ENCODE data around the gene GRM8. TPM values are rescaled to one million over a fixed set of nuclear protein-coding genes. Genes with fewer than 3 reads are reported as not detected.

GRM8 gene
- total and polyA plus RNA-seq, 4 donors: 0.28 to 4.9 (median 2.8) TPM

DNA sequence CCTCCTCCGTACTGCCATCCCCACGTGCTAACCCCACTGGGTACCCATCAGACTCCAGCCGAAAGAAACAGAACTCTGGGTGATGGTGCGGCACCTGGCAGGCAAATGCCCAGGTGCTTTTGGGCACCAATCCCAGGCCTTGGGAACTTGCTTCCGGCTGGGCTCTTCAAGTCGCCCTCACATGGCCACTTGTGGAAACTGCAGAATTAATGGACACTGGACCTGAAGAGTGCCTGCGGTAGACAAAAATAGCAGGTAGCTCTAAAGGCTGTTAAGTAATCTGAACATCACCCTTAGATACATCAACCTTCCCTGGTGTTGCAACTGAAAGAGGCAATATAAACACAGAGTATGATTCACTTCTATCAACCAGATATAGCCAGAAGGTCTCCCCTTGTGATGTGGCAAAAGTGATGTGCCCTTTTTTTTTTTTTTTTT is 644.4 kb downstream of the GRM8 start:
- H3K36me3 ChIP-seq (ENCODE audit: control insufficient read depth in 4 of 4, insufficient read depth in 3 of 4, low read depth in 1 of 4, low read length in 3 of 4): no peaks in the 10 kb centered on the region
- H3K4me3 ChIP-seq (ENCODE audit: low read depth in 1 of 3, low read length in 3 of 3): no peak overlapping the region
- DNase-seq (ENCODE audit: low spot score): no peak
- no peaks in the 10 kb centered on the region for H3K9me3 ChIP-seq (ENCODE audit: control insufficient read depth in 4 of 4, low read length in 3 of 4)
- no peaks in the 10 kb centered on the region for H3K27me3 ChIP-seq (ENCODE audit: control insufficient read depth in 4 of 4, insufficient read depth in 4 of 4, low read length in 3 of 4)
- H3K27ac ChIP-seq (ENCODE audit: low read depth in 1 of 2, low read length in 2 of 2): no peak overlapping the region
- 63% methylated on average over 7 of the region's 7 CpGs for WGBS
- H3K4me1 ChIP-seq (ENCODE audit: control insufficient read depth in 4 of 4, insufficient read depth in 4 of 4, low read length in 3 of 4): no peaks in the 10 kb centered on the region
- H3K9ac ChIP-seq (ENCODE audit: low read depth in 1 of 2, low read length in 2 of 2): no peak overlapping the region
- TF ChIP-seq RAD21 (IDR thresholded peaks at IDR 0.05) (peak; percentile 20 to 63), TAF1 (conservative IDR thresholded peaks at IDR 0.05) (no peak)

DNA sequence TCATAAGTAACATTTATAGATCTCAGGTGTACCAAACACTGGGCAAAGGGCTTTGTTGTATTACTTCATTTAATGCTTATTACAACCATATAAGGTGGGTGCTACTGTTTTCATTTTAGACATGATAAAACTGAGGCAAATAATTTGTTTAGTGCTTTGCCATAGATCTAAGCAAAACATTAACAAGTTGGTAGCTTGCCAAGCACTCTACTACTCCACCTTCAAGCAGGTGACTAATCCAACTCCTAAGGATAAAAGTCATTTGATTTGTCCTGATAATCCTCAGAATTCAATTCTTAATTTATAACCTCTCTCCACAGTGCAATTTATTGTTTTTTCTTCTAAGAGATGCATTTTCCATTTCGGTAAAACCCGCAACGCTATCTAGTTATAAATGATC is 646.4 kb downstream of the GRM8 start:
- DNase-seq (ENCODE audit: low spot score): no peak
- H3K4me3 ChIP-seq (ENCODE audit: low read depth in 1 of 3, low read length in 3 of 3): no peak overlapping the region
- no peaks in the 10 kb centered on the region for H3K36me3 ChIP-seq (ENCODE audit: control insufficient read depth in 4 of 4, insufficient read depth in 3 of 4, low read depth in 1 of 4, low read length in 3 of 4)
- TF ChIP-seq EGR1 (IDR thresholded peaks at IDR 0.05; ENCODE audit: low read depth in 2 of 2): no peak
- TF ChIP-seq JUND (IDR thresholded peaks at IDR 0.05): no peak
- TF ChIP-seq SP1 (IDR thresholded peaks at IDR 0.05): no peak
- TF ChIP-seq, protein P1, sequence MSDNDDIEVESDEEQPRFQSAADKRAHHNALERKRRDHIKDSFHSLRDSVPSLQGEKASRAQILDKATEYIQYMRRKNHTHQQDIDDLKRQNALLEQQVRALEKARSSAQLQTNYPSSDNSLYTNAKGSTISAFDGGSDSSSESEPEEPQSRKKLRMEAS (IDR thresholded peaks at IDR 0.05): no peak
- no peak for TF ChIP-seq REST (IDR thresholded peaks at IDR 0.05)
- no peak for TF ChIP-seq YY1 (IDR thresholded peaks at IDR 0.05)
- TF ChIP-seq NR2F2 (IDR thresholded peaks at IDR 0.05): no peak
- TF ChIP-seq, protein P2, sequence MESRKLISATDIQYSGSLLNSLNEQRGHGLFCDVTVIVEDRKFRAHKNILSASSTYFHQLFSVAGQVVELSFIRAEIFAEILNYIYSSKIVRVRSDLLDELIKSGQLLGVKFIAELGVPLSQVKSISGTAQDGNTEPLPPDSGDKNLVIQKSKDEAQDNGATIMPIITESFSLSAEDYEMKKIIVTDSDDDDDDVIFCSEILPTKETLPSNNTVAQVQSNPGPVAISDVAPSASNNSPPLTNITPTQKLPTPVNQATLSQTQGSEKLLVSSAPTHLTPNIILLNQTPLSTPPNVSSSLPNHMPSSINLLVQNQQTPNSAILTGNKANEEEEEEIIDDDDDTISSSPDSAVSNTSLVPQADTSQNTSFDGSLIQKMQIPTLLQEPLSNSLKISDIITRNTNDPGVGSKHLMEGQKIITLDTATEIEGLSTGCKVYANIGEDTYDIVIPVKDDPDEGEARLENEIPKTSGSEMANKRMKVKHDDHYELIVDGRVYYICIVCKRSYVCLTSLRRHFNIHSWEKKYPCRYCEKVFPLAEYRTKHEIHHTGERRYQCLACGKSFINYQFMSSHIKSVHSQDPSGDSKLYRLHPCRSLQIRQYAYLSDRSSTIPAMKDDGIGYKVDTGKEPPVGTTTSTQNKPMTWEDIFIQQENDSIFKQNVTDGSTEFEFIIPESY (IDR thresholded peaks at IDR 0.05): no peak
- TF ChIP-seq GABPA (IDR thresholded peaks at IDR 0.05 in 1 of 2, conservative IDR thresholded peaks at IDR 0.05 in 1 of 2): no peak
- TF ChIP-seq ATF3 (IDR thresholded peaks at IDR 0.05): no peak
- no peak for TF ChIP-seq FOXA2 (IDR thresholded peaks at IDR 0.05)
- TF ChIP-seq FOXA1 (IDR thresholded peaks at IDR 0.05): no peak
- TF ChIP-seq RAD21 (IDR thresholded peaks at IDR 0.05): no peak
- TF ChIP-seq HNF4A (conservative IDR thresholded peaks at IDR 0.05): no peak
- no peak for TF ChIP-seq HNF4G (IDR thresholded peaks at IDR 0.05)
- TF ChIP-seq RXRA (IDR thresholded peaks at IDR 0.05): no peak
- no peak for TF ChIP-seq TAF1 (conservative IDR thresholded peaks at IDR 0.05)
- TF ChIP-seq, protein P3, sequence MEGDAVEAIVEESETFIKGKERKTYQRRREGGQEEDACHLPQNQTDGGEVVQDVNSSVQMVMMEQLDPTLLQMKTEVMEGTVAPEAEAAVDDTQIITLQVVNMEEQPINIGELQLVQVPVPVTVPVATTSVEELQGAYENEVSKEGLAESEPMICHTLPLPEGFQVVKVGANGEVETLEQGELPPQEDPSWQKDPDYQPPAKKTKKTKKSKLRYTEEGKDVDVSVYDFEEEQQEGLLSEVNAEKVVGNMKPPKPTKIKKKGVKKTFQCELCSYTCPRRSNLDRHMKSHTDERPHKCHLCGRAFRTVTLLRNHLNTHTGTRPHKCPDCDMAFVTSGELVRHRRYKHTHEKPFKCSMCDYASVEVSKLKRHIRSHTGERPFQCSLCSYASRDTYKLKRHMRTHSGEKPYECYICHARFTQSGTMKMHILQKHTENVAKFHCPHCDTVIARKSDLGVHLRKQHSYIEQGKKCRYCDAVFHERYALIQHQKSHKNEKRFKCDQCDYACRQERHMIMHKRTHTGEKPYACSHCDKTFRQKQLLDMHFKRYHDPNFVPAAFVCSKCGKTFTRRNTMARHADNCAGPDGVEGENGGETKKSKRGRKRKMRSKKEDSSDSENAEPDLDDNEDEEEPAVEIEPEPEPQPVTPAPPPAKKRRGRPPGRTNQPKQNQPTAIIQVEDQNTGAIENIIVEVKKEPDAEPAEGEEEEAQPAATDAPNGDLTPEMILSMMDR (IDR thresholded peaks at IDR 0.05; ENCODE audit: low read depth, low read length, missing input control): no peak
- no peaks in the 10 kb centered on the region for H3K9me3 ChIP-seq (ENCODE audit: control insufficient read depth in 4 of 4, low read length in 3 of 4)
- H3K9ac ChIP-seq (ENCODE audit: low read depth in 1 of 2, low read length in 2 of 2): no peak overlapping the region
- no peaks in the 10 kb centered on the region for H3K27me3 ChIP-seq (ENCODE audit: control insufficient read depth in 4 of 4, insufficient read depth in 4 of 4, low read length in 3 of 4)
- H3K4me1 ChIP-seq (ENCODE audit: control insufficient read depth in 4 of 4, insufficient read depth in 4 of 4, low read length in 3 of 4): no peaks in the 10 kb centered on the region
- 90% methylated on average over 3 of the region's 3 CpGs for WGBS
- no peak overlapping the region for H3K27ac ChIP-seq (ENCODE audit: low read depth in 1 of 2, low read length in 2 of 2)
